GM18519 (cell line): Measurements from ENCODE around the gene SNED1.

Experiments
- ATAC-seq: cut with Tn5 transposase; IDR thresholded peaks from one replicate; pipeline ENCODE4 v1.9.1; 2021; ENCODE audit warnings: mild to moderate bottlenecking, moderate library complexity; ENCODE audit not compliant: unreplicated experiment, low FRiP score

SNED1 gene

DNA sequence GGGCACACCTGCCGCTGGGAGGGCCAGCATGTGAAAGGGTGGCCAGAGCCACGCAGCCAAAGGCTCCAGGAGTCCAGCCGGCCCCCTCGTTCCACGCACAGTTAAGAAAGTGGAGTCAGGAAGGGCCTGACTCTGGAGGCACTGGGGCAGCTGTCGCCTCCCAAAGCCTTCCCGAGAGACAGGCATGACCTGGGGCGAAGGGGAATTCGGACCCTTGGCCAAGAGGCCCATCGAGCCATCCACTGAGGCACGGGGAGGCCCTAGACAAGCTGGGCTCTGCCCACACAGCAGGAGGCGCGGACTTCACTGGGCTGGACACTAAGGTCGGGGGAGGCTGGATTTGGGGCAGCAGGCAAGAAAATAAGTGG is 38.5 kb upstream of the SNED1 start:
- ATAC-seq: no peak

DNA sequence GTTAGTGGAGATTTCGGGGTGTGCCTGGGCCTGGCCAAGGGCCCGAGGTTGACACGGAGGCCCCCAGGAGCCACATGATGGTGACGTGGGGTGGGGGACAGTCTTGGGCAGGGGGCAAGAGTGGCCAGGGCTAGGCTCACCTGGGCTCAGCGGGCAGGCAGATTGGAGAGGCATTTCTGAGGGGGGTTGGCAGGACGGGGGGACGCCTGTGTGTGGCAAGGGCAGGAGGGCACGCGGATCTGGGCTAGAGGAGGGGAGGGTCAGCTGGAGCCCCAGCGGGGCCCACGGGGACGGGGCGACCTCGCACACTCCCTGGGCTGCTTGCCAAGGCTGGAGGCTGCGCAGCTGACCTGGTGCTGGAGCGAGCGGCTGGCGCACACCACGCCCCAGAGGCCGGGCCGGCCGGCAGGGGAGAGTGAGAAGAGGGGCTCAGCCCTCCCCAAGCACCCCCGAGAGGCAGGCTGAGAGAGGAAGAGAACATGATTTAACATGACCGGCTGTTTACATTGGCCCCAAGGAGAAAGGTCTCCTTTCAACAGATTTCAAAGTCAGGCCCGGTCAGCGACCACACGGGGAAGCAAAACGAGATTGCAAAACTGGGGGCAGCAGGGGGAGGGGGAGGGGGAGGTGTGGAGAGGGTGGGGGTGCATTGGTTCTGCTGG is 38.0 kb upstream of the SNED1 start:
- no peak for ATAC-seq

DNA sequence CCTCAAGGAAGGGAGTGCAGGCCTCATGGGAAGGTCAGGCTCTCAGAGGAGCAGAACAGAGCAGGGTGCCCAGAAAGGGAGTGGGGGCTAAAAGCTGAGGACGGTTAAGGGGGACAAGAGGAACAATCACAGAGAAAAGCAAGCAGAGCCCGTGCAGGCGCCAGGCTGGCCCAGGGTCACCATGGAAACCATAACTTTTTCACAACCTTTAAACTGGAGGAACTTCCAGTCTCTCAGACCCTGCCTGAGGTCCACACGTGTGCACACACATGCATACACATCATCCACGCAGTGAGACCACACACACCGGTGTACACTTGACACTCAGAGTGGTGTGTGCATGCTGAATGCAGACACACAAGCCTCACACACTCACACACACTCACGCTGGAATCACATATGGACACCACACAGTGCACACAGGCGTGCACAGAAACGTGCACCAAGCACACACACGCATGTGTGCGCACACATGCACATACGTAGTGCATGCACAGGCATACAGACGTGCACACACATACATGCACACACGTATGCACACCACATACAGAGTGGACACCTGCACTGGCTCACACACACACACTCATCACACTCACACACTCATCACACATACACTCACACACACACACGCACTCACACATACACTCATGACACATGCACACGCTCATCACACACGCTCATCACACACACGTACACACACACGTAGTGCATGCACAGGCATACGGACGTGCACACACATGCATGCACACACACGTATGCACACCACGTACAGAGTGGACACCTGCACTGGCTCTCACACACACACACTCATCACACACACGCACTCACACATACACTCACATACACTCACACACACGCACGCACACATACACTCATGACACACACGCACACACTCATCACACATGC is 37.2 kb upstream of the SNED1 start:
- no peak for ATAC-seq

DNA sequence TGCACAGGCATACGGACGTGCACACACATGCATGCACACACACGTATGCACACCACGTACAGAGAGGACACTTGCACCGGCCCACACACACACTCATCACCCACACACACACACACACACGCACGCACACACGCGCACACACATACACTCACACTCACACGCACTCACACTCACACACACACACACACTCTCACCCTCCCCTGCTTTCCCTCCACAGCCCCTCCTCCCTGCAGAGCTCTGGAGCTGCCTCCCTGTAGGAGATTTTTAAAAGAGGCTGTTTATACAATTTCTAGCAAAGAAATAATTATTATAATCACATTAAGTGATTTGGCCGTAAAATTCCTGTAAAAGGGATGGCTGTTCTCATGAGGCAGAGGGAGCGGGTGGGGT is 36.5 kb upstream of the SNED1 start:
- no peak for ATAC-seq

DNA sequence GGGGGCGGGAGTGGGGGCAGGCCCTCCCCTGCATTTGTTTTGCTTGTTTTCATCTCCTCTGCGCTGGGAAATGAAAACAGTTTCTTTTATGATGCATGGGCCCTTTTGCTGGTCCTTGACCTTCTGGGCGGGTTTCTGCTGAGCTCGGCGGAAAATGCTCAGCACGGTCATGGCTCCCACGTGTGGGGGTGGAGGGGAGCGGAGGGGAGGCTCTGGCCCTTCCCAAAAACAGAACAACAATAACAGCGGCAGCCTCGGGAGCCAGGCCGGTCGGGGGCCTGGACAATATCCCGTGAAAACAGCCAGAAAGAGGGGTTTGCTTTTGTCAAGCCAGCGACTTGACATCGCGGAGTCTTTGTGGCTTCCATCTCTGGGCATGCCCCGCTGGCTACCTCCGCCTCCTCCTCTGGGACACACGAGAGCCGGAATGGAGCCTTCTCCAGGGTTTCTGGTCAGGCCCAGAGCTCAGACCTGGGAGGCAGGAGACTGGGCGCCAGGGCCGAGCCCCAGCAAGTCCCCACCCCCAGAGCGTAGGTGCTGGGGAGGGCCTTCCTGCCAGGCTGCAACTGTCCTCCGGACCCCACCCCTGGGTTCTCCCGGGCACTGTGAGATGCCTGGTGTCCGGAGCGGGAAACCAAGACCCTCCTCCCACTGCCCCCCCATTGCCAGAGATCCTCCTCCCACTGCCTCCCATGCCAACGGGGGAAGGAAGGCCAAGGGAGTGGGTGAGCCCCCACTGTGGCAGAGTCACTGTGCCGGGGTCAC is 35.9 kb upstream of the SNED1 start:
- ATAC-seq: no peak

DNA sequence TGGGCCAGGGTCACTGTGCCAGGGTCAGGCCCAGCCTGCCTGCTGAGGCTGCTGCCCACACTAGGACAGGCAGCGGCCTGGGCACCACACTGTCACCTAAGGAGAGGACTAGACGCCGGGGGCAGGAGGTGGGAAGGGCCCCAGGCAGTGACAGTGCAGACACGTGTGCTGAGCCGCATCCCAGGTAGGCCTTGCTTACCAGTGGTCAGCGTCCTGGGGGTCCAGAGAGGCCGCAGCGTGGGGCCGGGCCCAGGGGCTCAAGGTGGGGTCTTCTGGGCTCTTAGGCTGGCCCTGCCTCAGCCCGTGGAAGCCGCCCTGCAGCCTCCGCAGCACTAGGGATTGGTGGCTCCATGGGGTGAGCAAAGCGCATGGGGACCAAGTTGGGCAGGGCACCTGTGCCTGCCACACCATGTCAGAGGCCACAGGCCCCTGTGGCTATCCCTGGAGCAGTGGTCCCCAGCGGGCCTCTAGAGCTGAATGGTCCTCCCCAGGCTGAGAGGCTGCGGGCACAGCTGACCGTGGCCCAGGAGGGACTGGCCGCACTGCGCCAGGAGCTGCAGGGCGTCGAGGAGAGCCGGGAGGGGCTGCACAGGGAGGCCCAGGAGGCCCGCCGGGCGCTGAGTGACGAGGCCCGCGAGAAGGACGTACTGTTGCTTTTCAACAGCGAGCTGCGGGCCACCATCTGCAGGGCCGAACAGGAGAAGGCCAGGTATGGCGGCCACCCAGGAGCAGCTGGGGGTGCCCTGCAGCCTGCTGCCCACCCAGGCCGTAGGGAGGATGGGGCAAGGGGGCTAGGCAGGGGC is 35.2 kb upstream of the SNED1 start:
- no peak for ATAC-seq

DNA sequence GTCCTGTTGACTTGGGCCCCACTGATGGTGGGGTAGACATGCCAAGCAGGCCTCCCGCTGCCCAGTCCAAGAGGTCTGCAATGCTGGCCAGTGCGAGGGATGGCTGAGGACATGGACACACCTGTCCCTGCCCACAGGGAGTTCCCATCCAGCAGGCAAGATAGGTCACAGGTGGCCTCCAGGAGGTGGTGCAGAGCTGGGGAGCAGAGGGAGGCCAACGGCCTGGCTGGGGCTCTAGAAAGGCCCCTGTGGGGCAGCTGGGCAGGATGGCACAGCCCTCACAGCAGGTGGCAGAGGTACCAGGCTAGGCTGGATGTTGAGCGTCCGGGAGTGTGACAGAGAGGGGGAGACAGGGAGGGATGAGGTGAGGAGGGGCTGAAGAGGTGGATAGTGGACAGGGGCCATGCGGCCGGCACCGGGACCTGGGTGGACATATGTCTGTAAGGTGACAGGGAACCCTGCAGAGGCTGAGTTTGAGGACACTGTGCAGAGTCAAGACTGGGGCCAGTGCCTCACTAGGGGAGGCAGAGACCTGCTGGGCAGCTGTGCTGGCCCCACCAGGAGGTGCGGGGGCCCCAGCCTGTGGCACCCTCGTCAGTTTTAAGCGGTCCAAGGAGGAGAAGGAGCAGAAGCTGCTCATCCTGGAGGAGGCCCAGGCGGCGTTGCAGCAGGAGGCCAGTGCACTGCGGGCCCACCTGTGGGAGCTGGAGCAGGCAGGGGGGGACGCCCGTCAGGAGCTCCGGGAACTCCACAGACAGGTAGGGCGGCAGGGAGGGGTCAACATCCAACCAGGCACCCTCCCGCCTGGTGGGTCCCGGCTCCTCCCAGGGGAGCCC is 34.3 kb upstream of the SNED1 start:
- ATAC-seq: no peak

DNA sequence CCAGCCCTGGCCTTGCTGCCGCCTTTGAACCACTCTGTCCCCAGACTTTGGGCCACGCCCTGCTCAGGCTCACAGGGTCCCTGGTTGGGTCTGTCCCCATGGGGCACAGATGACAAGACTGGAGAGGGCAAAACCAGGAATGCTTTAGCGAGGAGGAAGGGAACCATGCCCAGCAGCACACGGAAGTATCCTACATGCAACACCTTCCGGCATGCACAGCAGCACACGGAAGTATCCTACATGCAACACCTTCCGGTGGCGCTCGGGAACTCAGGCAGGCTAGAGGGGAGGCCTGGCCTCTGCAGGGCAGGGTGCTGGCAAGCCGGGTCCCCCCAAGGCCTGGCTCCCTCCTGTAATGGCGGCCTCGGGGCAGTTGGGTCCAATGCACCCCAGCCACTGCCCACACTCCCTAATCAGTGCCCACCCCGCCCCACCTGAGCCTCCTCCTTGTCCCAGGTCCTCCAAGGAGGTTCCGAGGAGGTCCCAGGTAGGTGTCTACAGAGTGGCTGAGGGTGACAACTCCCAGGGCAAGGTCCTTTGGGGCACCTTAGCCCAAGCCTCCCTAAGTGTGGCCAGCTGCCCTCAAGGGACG is 33.6 kb upstream of the SNED1 start:
- ATAC-seq: no peak

DNA sequence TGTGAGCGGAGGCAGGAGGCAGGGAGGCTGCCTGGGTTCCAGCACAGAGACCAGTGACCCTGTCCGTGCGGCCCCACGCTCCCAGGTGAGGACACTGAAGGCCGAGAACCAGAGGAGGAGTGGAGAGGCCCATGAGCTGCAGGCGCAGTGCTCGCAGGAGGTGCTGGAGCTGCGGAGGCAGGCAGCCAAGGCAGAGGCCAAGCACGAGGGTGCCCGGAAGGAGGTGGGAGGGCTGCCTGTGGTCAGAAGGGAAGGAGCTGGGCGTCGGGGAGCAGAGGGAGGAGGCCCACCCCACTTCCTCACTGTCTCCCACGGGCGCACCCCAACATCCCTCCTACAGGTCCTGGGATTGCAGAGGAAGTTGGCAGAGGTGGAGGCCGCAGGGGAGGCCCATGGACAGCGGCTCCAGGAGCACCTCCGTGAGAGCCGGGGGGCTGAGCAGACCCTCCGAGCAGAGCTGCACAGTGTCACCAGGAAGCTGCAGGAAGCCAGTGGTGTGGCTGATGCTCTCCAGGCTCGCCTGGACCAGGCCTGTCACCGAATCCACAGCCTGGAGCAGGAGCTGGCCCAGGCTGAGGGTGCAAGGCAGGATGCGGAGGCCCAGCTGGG is 33.0 kb upstream of the SNED1 start:
- no peak for ATAC-seq

DNA sequence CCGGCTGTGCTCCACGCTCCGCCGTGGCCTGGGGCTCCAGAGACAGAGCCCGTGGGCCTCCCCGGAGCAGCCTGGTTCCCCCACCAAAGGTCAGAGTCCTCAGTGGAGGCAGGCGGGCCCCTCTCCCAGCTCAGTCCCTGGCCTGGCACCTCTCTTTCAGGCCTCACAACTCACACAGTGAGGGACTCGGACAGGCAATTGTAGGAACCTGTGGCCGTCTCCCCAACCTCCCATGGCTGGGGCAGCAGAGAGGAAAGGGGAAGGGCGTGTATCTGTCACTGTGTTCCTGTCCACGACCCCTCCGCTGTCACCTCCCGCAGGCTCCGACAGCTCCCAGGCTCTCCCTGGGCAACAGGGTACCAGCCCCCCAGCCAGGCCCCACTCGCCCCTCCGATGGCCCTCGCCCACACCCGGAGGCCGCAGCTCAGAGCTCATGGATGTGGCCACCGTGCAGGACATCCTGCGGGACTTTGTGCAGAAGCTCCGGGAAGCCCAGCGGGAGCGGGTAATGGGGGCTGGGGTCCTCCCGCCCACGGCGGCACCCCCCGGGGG is 32.4 kb upstream of the SNED1 start:
- ATAC-seq: no peak

DNA sequence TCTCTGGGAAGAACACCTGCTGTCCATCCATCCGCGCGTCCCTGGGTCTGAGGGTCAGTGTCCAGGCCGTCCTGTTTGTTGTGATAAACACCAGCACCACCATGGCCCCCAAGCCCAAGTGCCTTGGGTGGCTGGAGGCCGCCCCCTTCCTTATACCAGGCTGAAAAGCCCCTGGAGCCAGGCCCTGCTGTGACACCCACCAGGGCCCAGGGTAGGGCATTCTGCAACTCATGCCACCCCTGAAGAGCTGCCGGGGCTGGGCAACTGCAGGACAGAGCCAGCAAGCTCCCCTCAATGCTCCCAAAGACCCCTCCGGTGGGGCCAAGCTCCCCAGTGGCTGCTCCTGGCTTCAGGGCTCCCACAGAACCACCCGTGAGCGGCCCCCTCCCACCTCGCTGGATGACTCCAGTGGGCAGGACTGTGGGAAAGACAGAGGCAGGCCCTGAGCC is 31.9 kb upstream of the SNED1 start:
- no peak for ATAC-seq

DNA sequence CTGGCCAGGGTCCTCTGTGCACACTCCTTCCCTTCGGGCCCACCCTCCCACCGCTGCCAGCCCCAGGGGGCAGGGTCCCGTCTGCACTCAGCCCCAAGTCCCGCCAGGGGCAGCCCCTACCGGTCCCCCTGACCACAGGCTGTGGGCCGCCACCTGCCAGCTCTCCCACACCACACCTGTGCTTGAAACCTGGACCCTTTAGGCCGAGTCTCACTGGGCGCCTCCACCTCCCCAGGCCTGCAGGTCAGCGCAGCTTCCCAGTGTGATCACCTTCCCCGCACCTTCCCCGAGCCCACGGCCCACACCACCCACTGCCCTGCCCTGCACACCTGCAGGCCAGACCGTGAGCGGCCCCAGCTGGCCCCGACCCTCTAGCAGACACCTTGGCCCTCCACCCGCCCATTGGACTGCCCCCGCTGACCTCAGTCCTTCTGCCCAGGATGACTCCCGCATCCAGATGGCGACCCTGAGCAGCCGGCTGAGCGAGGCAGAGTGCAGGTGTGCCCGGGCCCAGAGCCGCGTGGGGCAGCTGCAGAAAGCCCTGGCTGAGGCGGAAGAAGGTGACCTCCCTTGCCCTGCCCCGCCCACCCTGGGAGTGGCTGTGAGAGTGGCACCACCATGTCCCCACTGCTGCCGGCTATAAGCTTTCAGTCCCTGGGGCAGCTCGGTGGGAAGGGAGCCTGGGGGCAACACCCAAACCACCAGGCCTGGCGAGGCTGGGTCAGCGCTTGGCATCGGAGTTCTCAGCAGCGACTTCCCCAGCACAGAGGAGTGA is 31.3 kb upstream of the SNED1 start:
- no peak for ATAC-seq

DNA sequence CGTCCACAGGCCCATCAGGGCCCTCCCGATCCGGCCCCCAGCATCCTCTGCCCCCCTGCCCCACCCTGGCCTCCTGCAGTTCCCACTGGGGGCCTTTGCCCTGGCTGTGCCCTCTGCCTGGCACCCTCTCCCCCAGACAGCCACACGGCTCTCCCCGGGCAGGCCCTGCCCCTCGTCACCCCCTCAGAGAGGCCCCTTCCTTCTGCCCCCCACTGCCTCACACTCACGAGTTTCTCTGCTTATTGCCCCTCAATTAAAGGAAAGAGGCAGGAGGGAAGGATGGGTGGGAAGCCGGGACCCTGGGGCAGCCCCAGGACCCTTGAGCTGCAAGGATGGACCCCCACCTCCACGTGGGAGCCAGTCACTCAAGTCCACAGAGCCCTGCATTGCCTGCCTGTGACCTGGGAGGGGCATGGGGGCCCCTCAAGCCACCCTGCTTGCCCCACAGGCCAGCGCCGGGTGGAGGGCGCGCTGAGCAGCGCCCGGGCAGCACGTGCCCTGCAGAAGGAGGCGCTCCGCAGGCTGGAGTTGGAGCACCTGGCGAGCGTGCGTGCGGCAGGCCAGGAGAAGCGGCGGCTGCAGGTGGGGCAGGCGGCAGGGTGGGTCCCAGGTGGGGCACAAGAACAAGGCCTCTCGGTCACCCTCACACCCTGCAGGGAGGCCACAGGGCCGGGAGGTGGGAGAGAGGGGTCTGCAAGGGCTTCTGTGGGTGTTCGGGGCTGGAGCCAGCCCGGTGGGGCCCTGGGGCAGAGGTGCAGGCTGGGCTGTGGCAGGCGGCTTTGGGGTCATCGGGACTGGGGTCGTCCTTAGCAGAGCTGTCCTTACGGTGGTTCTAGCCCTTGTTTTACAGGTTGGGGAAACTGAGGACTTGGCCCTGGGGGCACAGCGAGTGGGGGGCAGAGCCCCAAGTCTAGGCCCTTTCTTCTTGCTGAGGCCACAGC is 30.5 kb upstream of the SNED1 start:
- ATAC-seq: no peak

DNA sequence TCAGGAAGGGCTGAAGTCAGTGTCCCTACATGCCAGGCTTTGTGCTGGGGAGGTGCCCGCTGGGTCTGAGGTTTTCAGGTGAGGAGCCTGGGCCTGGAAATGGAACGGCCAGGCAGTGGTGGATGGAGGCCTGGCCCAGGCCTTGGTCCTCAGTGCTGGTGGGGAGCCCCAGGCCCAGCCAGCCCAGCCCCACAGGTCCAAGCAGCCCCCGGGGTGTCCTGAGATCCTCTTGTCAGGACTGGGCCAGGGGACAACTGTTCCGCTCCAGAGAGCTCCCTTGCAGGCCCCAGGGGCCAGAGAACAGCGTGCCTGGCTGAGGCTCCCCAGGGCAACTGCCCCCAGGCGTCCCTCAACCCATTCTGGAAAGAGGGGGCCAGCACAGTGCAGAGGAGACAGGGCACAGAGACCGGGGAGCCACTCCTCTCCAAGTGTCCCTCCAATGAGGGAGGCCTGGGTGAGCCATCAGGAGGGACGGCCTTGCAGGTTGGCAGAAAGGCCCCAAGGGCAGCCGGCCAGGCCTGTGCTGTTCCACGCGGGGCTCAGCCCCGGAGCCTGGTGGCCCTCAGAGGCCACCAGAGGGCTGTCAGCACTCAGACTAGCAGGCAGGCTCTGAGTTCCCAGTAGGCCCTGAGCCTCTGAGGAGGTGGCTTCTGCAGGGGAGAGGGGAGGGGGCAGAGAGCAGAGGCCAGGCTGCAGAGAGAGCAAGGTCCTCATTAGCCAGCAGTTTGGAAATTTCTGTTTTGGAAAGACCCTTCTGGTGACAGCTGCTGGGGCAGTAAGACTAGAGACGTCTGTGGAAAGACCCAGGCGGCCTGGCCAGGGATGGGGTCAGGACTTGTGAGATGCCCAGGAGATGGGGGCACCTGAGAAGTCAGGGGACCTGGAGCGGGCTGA is 29.4 kb upstream of the SNED1 start:
- no peak for ATAC-seq

DNA sequence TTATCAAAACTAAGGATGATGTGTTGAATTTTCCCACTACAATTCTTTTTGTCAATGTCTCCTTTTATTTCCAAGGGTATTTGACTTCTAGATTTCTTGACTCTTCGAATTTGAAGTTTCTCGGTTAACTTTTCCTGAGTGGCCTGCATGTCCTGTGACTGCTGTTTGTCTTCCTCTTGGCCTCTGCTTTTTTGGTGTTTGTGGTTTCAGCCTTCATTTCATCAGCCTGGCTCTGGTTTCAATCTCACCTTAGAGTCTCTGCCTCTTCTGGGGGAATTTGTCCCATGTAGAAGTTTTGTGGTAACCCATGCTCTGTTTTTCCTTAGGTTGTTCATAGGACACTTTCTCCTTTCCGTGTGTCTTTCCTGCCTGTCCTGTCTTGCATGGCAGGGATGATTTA is 28.3 kb upstream of the SNED1 start:
- no peak for ATAC-seq

DNA sequence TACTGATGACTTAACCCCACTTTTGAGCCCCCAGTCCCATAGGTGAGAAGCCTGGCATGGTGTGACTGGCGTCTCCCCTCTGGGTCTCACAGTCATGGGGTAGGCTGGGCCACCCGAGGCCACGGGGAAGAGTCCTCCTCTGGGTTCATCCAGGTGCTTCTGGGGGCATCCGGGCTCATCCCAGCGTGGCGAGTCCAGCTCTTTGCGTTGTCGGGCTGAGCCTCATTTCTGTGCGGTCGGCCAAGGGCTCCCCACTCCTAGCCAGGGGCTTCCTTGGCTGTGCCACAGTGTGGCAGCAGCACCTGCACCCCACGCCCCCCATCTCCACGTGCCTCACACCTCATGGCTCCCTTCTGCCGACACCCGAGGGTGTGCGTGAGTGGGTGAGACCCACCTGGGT is 27.6 kb upstream of the SNED1 start:
- no peak for ATAC-seq
